IPS-11a (cell line): ENCODE measurements around the gene MBD4.
"Not testable (repeated sequence)": the region's sequence is repeated elsewhere in the genome, so short reads cannot be mapped to it uniquely, and the experiment has no call there.

Source experiments
- H3K4me3 ChIP-seq: one replicate; pipeline ENCODE4 v1.5.1; 2013; ENCODE audit warnings: low read depth, low read length, control low read depth

The MBD4 gene

DNA sequence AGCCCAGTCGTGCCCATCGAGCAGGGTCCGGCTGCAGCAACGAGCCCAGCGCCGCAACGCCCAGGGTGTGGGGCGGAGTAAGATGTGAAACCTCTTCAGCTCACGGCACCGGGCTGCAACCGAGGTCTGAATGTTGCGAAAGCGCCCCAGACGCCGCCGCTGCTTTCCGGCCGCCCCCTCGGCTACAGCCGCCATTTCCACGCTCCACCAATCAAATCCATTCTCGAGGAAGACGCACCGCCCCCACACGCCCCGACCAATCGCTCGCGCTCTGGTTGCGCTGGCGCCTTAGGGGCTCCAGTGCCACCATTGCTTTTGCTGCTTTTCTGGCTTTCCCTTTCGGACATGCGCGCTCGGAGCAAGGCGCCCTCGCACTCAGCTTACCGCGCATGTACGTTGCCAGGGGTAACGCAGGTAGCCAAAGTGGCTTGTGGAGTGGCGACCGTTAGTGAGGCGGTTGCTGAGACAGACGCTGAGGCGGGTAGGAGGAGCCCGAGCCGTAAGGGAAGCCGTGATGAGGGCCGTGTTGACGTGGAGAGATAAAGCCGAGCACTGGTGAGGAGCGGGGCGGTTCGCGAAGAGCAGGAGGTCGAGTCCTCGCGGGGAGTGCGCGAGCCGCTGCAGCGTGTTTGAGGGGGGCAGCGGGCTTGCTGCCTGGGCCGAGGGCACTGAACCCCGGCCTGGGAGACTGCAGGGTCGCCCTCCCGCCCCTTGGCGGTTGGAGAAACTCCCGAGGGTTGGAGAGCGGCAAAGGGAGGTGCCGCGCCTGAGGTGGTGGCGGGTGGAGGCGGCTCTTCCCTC lies at the start of gene MBD4, which contains the start of gene IFT122:
TSS of gene MBD4 (minus strand) at position 132 of the 801 bp plus-strand sequence. CDS start at position 17, 115 bp downstream.
TSS of gene IFT122 (plus strand) at position 408 of the 801 bp plus-strand sequence. CDS start at position 515, 107 bp downstream.
- peak within 1 kb of the TSS; percentile 92 for H3K4me3 ChIP-seq

GRCh38 chr3:129489258-129489657 lies 49.5 kb upstream of the MBD4 start:
- not testable (repeated sequence) for H3K4me3 ChIP-seq

DNA sequence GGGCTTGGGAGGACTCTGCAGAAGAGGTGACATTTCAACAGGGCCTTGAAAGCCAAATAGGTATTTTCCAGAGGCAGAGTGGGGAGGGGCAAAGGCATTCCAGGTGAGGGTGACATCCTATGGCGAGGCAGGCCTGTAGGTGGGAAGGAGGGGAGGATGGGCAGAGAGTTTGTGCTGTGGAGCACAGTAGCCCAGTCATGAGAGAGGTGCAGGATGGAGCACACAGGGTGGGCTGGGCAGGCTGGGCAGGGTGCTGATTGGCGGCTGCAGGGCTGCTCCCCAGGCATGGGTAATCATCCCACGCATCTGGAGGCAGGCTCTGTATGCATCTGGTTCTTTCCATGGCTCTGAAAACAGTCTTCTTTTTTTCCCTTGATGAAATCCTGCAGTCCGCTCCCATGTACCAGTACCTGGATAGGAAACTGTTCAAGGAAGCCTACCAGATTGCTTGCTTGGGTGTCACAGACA lies 48.2 kb upstream of the MBD4 start:
- H3K4me3 ChIP-seq = not testable (repeated sequence)

DNA sequence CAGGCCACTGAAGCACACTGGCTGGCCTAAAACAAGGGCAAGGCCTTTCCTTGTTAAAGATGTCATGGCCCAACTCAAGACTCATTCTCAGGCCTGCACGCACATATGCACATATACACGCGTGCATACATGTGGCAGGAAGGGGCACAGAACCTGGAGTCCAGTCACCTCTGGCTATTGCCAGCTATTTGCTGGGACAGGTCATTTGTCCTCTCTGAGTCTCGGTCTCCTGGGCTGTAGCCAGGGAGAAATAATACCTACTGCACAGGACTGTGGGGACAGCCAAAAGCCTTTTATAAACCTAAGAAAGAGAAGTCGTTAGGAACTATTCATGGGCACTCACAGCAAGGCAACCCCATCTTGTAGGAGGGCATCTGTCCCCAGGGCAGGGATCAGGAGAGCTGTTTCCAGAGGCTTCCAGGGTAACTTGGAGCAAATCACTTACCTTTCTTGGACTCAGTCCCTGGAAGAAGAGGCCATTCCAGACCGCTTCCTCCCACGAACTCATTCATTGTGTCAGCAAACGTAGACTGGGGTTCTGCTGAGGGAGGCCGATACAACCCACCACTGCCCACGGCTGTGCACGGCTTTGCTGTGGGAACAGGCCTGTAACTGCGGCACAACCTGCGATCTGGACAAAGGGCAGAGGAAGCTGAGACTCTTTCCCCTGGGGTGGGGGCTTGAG lies 47.6 kb upstream of the MBD4 start:
- H3K4me3 ChIP-seq = no peak overlapping the region

DNA sequence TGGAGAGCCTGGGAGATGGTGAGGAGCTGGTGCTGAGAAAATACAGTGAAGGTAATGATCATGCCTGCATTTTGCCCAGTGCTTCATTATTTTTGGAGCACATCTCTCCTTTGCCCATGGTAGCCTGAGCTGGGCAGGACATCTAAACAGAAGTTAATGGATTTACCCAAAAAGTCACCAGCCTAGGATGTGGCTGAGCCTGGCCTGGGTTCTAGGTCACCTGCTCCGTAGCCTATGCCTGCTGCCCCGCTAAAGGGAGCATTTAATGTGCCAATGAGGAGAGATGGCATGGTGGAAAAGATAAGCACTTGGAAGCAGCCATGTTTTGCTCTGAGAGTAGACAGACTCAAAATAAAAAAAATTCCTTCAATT lies 46.9 kb upstream of the MBD4 start:
- no peak overlapping the region for H3K4me3 ChIP-seq

DNA sequence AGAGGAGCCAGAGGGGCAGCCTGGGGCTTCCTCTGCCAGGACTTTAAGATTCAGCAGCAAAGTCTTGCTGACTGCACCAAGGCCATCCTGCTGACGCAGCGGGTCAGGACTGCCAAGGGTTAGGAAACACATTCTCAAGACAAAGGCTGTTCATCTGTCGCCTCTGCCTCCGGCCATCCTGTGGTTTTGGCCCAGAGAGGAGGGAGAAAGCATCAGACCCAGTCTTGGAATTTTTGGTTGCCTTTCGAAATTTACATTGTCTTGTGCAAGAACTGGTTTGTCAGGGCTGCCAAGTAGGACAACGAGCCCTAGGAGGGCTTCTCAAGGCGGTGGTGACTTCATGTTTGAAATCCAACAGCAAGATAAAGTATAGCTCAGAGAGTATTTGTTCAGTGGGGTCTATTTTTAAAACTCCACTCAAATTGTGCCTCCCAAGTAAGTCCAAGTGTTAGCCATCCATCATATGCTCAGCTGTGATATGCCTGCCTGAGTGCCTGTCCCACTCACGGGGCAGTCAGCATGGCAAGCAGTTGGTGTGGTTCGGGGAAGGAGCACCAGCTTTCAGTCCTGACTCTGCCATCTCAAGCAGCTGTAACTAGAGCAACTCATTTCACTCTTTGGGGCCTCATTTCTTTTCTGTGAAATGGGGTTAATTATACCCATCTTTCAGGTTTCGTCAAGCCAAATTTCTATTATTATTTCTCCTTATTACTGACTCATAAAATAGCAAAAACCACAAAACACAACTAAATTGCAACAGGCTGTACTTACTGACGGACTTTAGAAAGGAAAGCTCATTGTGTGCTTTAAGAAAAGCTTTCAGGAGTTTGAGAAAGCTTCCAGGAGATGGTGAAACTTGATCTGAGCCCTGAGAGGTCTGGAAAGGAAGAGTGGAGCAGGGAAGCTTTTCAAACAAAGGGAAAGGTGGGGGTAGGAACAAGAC lies 46.2 kb upstream of the MBD4 start:
- H3K4me3 ChIP-seq = no peak overlapping the region

DNA sequence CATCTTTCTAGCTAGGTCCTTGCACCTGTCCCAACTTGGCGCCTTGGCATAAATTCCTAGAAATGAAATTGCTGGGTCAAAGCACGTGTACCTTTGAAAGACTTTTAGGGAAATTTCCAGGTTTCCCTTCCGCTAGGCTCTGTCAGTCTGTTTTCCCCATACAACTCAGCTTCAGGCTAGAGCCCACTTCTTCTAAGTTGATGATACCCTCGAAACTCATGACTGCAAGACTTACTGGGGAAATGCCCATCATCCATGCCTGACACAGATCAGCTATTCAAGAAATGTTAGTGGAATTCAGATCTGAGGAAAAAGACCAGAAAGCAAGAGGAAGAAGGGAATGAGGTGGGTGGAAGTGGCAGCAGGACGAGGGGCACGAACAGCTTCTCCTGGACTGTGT lies 45.4 kb upstream of the MBD4 start:
- H3K4me3 ChIP-seq = not testable (repeated sequence)

GRCh38 chr3:129483870-129484269 lies 44.1 kb upstream of the MBD4 start:
- no peak overlapping the region for H3K4me3 ChIP-seq

GRCh38 chr3:129482721-129483120 lies 43.0 kb upstream of the MBD4 start:
- H3K4me3 ChIP-seq = no peak overlapping the region

- no peak overlapping the region for H3K4me3 ChIP-seq
Measured at GRCh38 chr3:129481766-129482332, 42.1 kb upstream of the MBD4 start.

- H3K4me3 ChIP-seq = not testable (repeated sequence)
Measured at GRCh38 chr3:129481225-129481765, 41.5 kb upstream of the MBD4 start.

DNA sequence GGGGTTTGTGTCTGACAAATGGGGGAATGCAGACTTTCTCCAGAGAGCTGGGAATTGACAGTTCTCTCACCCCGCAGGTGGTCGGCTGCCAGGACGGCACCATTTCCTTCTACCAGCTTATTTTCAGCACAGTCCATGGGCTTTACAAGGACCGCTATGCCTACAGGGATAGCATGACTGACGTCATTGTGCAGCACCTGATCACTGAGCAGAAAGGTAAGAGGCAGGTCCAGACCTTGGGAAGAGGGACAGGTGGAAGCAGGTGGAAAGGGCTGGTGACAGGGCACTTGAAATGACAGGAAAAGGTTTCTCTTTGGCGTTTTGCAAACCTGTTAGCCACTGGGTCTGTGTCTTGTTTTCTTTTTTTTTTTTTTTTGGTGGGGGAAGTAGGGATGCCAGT lies 36.8 kb upstream of the MBD4 start:
- no peak overlapping the region for H3K4me3 ChIP-seq

DNA sequence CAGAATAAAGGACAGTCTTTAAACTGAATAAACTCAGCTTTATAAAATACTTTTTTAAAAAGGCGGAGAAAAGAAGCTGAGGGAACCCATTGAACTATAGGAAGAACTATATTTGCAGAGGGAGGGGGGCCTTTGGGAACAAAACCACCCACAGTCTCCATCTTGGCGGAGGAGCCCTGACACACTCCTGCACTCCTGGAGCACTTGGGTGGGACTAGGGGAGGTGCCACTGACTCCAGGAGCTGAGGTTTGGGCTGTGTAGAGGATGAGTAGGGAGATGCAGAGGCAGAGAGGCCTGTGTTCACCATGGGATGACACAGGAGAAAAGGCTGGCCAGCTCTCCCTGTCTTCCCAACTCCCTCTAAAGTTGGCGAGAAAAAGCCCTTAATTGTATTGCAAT lies 36.1 kb upstream of the MBD4 start:
- no peak overlapping the region for H3K4me3 ChIP-seq

DNA sequence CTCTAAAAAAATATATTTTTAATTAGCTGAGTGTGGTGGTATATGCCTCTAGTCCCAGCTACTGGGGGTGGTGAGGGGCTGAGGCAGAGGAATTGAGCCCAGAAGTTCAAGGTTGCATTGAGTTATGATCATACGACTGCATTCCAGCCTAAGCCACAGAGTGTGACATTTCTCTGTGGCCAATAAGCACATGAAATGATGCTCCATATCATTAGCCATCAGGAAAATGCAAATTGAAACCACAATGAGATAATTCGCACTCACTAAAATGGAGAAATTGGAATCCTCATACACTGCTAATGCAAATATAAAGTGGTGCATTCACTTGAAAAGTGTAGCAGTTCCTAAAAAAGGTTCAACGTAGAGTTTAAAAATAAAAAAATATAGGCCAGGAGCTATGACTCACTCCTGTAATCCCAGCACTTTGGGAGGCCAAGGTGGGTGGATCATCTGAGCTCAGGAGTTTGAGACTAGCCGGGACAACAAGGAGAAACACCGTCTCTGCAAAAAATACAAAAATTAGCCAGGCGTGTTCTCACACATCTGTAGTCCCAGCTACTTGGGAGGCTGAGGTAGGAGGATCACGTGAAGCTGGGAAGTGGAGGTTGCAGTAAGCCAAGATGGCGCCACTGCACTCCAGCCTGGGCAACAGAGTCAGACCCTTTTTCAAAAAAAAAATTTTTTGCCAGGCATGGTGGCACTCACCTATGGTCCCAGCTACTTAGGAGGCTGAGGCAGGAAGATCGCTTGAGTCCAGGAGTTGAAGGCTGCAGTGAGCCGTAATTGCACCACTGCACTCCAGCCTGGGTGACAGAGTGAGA lies 35.4 kb upstream of the MBD4 start:
- H3K4me3 ChIP-seq = no peak overlapping the region

DNA sequence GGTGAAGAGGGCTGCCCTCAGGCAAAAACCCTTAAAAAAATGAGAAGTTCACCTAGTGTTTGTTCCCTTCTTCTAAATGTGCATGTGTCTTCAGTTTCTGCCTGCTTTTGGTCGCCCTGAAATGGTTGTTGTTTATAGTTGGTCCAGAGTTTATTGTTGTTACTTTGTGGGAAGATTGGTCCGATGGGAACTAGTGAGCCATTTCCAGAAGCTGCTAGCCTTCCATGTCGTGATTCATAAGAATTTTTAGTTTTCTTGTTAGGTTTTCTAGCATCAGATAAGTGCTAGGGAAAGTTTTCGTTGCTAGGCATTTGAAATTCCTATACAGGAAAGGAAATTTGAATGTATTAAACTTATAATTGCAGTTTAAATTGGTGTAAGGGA lies 34.0 kb upstream of the MBD4 start:
- H3K4me3 ChIP-seq = no peak overlapping the region

GRCh38 chr3:129473067-129473768 lies 33.5 kb upstream of the MBD4 start:
- H3K4me3 ChIP-seq = no peak overlapping the region

DNA sequence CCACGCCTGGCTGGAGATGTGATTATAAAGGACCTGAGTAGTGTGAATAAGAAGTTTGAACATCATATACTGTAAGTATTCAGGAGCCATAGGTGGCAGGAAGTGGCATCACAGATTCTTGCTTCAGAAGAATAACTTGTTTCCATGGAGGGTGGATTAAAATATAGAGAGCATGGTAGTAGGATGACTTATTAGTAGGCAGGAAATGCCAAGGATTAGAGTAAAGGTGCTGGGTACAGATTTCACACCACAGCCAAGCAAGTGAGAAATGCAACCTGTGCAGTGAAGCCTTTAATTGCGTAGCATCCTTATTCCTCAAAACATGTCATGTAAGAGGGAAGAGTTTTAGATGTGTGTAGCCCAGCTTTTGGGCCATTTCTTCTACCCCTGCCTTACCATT lies 31.1 kb upstream of the MBD4 start:
- no peak overlapping the region for H3K4me3 ChIP-seq

DNA sequence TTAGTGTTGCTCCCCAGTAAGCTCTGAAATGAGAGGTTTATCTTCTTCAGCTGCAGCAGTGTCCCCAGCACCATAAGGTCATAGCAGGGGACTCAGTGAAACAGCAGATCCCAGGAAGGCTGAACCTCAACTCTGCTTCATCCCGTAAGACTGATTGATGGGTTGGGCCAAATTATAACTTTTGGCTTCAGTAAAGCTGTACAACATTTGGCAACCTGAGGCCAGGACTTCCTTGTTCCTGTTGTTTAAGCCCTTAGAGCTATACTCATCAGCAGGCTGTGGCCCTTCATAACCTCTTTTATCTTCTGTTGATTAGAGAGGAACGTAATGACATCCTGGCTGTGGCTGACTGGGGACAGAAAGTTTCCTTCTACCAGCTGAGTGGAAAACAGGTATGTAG lies 29.3 kb upstream of the MBD4 start:
- H3K4me3 ChIP-seq = no peak overlapping the region

DNA sequence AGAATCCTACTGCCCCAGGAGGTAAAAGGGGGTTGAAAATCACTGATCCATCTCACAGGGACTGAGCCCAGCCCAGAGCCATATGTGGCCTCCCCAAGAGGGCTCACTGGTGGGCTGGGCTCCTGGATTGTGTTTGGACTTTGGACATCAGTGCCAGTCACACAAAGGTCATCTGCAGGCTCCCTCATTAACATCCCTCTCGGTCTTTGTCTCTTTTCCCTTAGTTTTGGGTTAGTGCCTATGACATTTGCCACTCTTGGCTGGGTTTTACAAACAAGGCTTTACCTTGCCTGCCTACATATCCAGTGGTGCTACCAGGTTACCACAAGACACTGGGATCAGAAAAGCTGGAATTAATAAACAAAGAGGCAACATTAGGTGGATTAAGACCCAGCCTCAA lies 28.2 kb upstream of the MBD4 start:
- no peak overlapping the region for H3K4me3 ChIP-seq
